Raji (cell line): ENCODE measurements around the gene ZNF134.

Experiments used
- POLR2A ChIP-seq: IDR thresholded peaks from 2 replicates; pipeline ENCODE4 v1.6.1; 2011; ENCODE audit warnings: low read depth, low read length, control low read depth; ENCODE audit not compliant: insufficient read depth

The ZNF134 gene

DNA sequence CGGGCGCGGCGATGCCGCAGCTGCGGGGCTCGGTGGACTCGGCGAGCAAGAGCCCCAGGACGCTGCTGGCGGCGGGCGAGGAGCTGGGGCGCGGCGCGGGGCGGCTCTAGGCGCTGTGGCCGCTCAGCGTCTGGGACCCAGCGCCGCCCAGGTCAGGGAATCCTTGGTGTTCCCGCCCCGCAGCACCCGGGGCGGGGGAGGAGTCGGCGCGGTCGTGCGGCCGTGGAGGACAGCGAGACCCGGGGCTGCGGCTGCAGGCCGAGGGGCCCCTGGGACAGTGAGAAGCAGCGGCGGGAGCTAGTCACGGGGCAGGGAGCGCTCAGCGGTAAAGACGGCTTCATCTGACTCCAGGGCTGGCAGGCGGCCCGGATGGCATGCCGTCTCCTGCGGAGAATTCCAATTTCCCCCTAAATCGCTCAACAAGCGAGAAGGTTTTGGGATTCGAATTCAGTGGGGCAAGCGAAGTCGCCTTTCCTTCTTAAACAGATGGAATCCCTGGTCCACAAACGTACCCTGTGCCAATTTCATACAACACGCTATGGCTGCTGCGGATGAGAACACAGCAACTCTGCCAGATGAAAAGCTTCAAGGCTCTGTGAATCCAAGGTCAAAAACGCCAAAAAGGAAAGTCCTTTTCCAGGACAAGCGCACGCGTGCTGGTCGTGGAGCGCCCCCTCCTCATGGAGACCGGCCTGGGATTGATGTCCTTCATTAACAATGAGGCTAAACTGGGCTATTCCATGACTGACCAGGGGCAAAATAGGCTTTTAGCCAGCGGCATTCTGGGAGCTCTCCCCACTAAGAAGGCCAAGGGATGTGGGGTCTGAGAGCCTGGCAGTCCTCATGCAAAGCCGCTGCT, 50.5 kb downstream of the ZNF134 start:
- TF ChIP-seq POLR2A, result no peak

DNA sequence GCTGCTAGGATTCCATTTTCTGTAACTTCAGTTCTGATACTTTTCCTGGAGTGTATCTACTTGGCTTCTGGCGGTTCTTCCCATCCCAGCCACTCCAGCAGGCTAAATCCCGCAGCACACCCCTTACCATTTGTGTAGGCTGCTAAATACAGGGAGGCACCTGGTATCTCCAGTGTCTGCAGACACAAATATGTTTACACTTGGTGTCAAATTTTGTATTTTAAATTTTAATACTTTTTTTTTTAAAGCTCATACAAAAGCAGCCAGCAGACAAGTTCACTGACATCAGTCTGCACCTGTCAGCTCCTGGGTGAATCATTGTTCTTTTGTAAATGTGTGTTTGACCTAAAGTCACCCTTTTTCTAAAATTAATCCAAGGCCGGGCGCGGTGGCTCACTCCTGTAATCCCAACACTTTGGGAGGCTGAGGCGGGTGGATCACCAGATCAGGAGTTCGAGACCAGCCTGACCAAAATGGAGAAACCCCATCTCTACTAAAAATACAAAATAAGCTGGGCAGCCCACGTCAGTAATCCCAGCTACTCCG, 51.3 kb downstream of the ZNF134 start:
- TF ChIP-seq POLR2A, result no peak

DNA sequence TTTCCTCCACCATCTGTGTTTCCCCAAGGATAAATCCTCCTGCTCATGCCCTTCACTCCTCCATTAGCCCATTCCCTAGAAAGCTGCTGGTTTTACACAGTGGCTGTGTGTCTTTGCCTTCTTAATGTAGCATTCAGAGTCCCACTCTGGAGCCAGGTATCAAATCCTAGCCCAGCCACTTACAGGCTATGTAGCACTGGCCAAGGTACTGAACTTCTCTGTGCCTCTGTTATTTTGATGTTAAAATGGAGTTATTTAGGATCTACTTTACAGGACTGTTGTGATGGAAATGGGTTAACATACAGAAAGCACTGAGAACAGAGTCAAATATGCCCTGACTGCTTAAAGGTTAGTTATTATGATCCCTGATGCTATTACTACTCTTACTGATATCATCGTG, 53.2 kb downstream of the ZNF134 start:
- TF ChIP-seq POLR2A, result no peak

DNA sequence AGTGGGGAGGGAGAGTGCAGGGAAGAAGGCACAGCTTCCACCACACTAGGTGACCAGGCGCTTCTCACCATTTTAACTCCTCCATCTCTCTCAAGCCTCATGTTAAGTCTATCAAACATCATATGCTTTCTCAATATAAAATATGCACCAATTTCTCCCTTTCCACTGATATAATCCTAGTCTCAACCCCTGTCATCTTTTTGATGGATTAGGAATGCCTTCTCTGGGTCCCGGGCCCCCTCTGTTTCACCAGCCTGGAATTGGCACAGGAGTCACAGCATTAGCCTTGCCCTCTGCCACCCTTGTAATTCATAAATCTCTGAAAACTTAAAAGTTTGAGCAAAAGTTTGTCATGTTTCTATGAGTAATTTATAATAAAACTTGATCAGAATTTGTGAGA, 54.6 kb downstream of the ZNF134 start, which contains the start of gene ZSCAN4:
ZSCAN4 (plus strand) TSS at position 301 of the 400 bp plus-strand sequence. CDS start 7,211 bp downstream, outside the sequence.
- TF ChIP-seq POLR2A, result no peak

DNA sequence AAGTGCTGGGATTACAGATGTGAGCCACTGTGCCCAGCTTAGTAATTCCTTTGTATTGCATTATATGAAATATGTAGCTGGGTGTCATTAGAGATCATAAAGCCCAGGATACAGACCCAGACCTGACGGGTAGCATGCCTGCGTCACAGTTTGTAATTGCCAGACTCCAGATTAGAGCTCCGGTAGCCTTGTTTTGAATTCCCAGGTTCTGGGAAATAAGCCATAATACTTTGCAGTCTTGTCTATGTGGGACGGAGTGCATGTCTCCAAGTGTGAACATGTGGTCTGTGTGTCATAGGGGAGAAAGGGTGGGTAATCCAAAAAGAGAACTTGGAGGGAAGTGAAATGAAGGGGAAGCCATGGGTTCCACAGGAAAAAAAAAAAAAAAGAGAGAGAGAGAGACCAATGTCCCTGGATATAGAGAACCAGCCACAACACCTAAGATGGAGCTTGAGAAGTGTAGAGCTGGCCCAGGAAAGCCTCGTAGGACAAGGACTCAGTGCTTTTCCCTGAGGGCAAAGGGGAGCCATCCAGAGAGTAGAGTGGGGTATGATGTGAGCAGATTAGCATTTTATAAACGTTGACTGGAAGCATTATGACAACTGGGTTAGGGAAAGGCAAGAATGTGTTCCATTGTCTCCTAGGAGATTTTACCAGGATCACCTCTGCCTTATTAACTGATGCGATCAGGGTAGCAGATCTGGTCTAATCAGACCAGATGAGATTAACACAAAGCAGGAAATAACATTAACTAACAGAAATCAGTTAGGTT, 57.3 kb downstream of the ZNF134 start:
- TF ChIP-seq POLR2A, result no peak

DNA sequence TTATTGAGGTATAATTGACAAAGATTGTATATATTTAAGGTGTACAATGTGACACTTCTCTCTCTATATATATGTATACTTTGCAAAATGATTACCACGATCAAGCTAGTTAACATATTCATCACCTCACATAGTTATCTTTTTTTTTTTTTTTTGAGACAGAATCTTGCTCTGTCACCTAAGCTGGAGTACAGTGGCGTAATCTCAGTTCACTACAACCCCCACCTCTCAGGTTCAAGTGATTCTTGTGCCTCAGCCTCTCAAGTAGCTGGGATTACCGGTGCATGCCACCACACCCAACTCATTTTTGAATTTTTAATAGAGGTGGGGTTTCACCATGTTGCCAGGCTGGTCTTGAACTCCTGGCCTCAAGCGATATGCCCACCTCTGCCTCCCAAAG, 58.4 kb downstream of the ZNF134 start:
- no peak for TF ChIP-seq POLR2A
